Endothelial cell of umbilical vein (primary cell): ENCODE measurements around the gene BBS2. TPM values are rescaled to one million over a fixed set of nuclear protein-coding genes. Genes with fewer than 3 reads are reported as not detected.

Experiments
- BruUV-seq: library from RNA; stranded (reverse); fragments of 400-500 nt; replicated peaks from 2 replicates; lab custom pipeline; 2021; lab: Mats Ljungman, UMichigan
- CTCF ChIA-PET: fragments of 300-600, 350-600 bp; sonication (Branson Sonifier 250); formaldehyde crosslinking; loops from one replicate; lab custom pipeline; 2021; ENCODE audit warnings: antibody characterized with exemption, inconsistent platforms; lab: Charles Lee
- POLR2A ChIA-PET: fragments of 300-600, 350-600 bp; sonication (Branson Sonifier 250); formaldehyde crosslinking; loops from one replicate; lab custom pipeline; 2021; ENCODE audit warnings: antibody characterized with exemption, inconsistent platforms; lab: Charles Lee
- DNase-seq: peaks from one replicate; pipeline ENCODE4 v3.0.0-alpha.2; 2011; ENCODE audit warnings: low read depth, low spot score
- FAIRE-seq: peaks from 2 replicates; lab custom pipeline; 2011; peaks lifted over from hg19 to GRCh38; lab: Jason Lieb, UNC
- H2AFZ ChIP-seq: 2 replicates; pipeline ENCODE4 v1.6.0; 2012; ENCODE audit warnings: low read depth, low read length, control low read depth, inconsistent platforms
- H3K27ac ChIP-seq: 2 replicates; pipeline ENCODE4 v1.5.1; 2011; ENCODE audit warnings: low read depth, mild to moderate bottlenecking, control low read depth, low read length, moderate library complexity; ENCODE audit not compliant: insufficient read depth
- H3K27me3 ChIP-seq, 2 experiments: 2 replicates each; pipeline versions ENCODE4 v1.6.0 to v1.6.1; 2011; ENCODE audit warnings: low read length in 2 of 2, mixed read lengths in 1 of 2; ENCODE audit not compliant: control insufficient read depth in 2 of 2, insufficient read depth in 2 of 2
- H3K36me3 ChIP-seq, 2 experiments: 2 replicates in 1 of 2; 3 replicates in 1 of 2; pipeline ENCODE4 v1.5.1; 2011; ENCODE audit warnings: low read length in 2 of 2, mild to moderate bottlenecking in 1 of 2, moderate library complexity in 1 of 2; ENCODE audit not compliant: control insufficient read depth in 2 of 2, insufficient read depth in 2 of 2; ENCODE audit errors: extremely low read depth in 1 of 2
- H3K4me1 ChIP-seq: 3 replicates; pipeline ENCODE4 v1.5.1; 2011; ENCODE audit warnings: mild to moderate bottlenecking, low read length; ENCODE audit not compliant: control insufficient read depth, insufficient read depth; ENCODE audit errors: extremely low read depth
- H3K4me2 ChIP-seq: 2 replicates; pipeline ENCODE4 v1.6.1; 2011; ENCODE audit warnings: low read length, control low read depth, mixed read lengths; ENCODE audit not compliant: insufficient read depth
- H3K4me3 ChIP-seq, 3 experiments: fragments of 200-600 bp in 1 of 3; sonication (generic), shearing (Covaris generic) in 1 of 3; replicated peaks in 1 of 3; 2 replicates each; pipeline ENCODE4 v1.5.1; 2011 to 2016; ENCODE audit warnings: control low read depth in 3 of 3, low read length in 3 of 3, mild to moderate bottlenecking in 2 of 3, inconsistent platforms in 1 of 3, low read depth in 1 of 3, moderate library complexity in 1 of 3; ENCODE audit not compliant: insufficient read depth in 1 of 3
- H3K79me2 ChIP-seq: 2 replicates; pipeline ENCODE4 v1.6.0; 2012; ENCODE audit warnings: low read length, inconsistent platforms; ENCODE audit not compliant: control insufficient read depth, insufficient read depth
- H3K9ac ChIP-seq: replicated peaks from 2 replicates; pipeline ENCODE3; 2011; ENCODE audit warnings: low read length, control low read depth; ENCODE audit not compliant: insufficient read depth; ENCODE audit errors: extremely low read depth
- H3K9me1 ChIP-seq: replicated peaks from 3 replicates; pipeline ENCODE4 v1.6.0; 2011; ENCODE audit warnings: mild to moderate bottlenecking, low read length; ENCODE audit not compliant: control insufficient read depth, insufficient read depth; ENCODE audit errors: extremely low read depth
- H3K9me3 ChIP-seq: replicated peaks from 2 replicates; pipeline ENCODE4 v1.5.1; 2012; ENCODE audit warnings: low read length, inconsistent platforms; ENCODE audit not compliant: control insufficient read depth, insufficient read depth
- H4K20me1 ChIP-seq: replicated peaks from 2 replicates; pipeline ENCODE3; 2011; ENCODE audit warnings: mild to moderate bottlenecking, low read length; ENCODE audit not compliant: control insufficient read depth, insufficient read depth; ENCODE audit errors: extremely low read depth
- EZH2 ChIP-seq: IDR thresholded peaks from 2 replicates; pipeline ENCODE4 v1.6.1; 2012; ENCODE audit warnings: borderline replicate concordance, low read depth, mild to moderate bottlenecking, moderate library complexity, low read length, inconsistent platforms; ENCODE audit not compliant: severe bottlenecking
- FOS ChIP-seq: IDR thresholded peaks from 2 replicates; pipeline ENCODE4 v1.6.1; 2011; ENCODE audit warnings: mild to moderate bottlenecking, low read length, moderate library complexity, borderline replicate concordance; ENCODE audit not compliant: insufficient read depth
- GATA2 ChIP-seq: IDR thresholded peaks from 2 replicates; pipeline ENCODE4 v1.7.0; 2011; ENCODE audit warnings: low read depth, mild to moderate bottlenecking, moderate library complexity, mixed read lengths, low read length; ENCODE audit not compliant: insufficient read length, insufficient read depth
- JUN ChIP-seq: IDR thresholded peaks from 2 replicates; pipeline ENCODE4 v1.6.1; 2011; ENCODE audit warnings: borderline replicate concordance, low read depth; ENCODE audit not compliant: insufficient read length, insufficient read depth
- MYC ChIP-seq: IDR thresholded peaks from one replicate; pipeline ENCODE4 v1.6.1; 2011; ENCODE audit warnings: mild to moderate bottlenecking, low read depth, low read length
- POLR2A ChIP-seq: IDR thresholded peaks from 2 replicates; pipeline ENCODE4 v1.6.1; 2012; ENCODE audit warnings: low read depth, mild to moderate bottlenecking, control low read depth, low read length
- POLR2AphosphoS5 ChIP-seq: IDR thresholded peaks from 2 replicates; pipeline ENCODE4 v1.6.1; 2012; ENCODE audit warnings: low read depth, mild to moderate bottlenecking, control low read depth, low read length, moderate library complexity; ENCODE audit not compliant: insufficient read depth
- dilution Hi-C: fragments of 300-500 bp; cut with MboI; formaldehyde crosslinking; loops from one replicate; pipeline ENCODE4 v1.15.0; 2019; ENCODE audit warnings: low sequenced_read_pairs; ENCODE audit not compliant: extremely low pct_ligation_motif_present
- intact Hi-C: fragments of 100-400 bp; cut with micrococcal nuclease; formaldehyde crosslinking; loops from one replicate; pipeline ENCODE4 v1.10.0; 2022
- polyA plus RNA-seq, 4 experiments: library from polyadenylated mRNA; depleted of rRNA in 3 of 4; stranded (reverse) in 3 of 4; unstranded in 1 of 4; fragments of >200 nt; gene quantifications; 2 replicates each; pipeline versions ENCODE4 v1.2.1 to v1.2.3, GENCODE V29; 2011 to 2012; ENCODE audit warnings: missing spikeins in 1 of 4
- total RNA-seq: library from RNA; stranded (reverse); gene quantifications from 2 replicates; pipeline ENCODE4 v1.2.3, GENCODE V29; 2021
- TF ChIP-seq, protein P1 (sequence below): IDR thresholded peaks from 2 replicates; pipeline ENCODE4 v1.6.1; 2011; ENCODE audit not compliant: insufficient read depth, insufficient read length
- TF ChIP-seq, protein P2 (sequence below), 2 donors: IDR thresholded peaks; 1 replicate in 1 of 2; 2 replicates in 1 of 2; pipeline ENCODE4 v1.5.1; 2011; ENCODE audit warnings: low read length in 2 of 2, mild to moderate bottlenecking in 2 of 2, moderate library complexity in 2 of 2, control low read depth in 1 of 2, inconsistent platforms in 1 of 2, low read depth in 1 of 2; ENCODE audit not compliant: insufficient read depth in 1 of 2; ENCODE audit errors: extremely low read depth in 1 of 2

Gene BBS2
- total and polyA plus RNA-seq, 2 donors (not counting 3 experiments of a cell fraction or from before 2014, with no cell fraction given), result 37.6 to 44.8 TPM

DNA sequence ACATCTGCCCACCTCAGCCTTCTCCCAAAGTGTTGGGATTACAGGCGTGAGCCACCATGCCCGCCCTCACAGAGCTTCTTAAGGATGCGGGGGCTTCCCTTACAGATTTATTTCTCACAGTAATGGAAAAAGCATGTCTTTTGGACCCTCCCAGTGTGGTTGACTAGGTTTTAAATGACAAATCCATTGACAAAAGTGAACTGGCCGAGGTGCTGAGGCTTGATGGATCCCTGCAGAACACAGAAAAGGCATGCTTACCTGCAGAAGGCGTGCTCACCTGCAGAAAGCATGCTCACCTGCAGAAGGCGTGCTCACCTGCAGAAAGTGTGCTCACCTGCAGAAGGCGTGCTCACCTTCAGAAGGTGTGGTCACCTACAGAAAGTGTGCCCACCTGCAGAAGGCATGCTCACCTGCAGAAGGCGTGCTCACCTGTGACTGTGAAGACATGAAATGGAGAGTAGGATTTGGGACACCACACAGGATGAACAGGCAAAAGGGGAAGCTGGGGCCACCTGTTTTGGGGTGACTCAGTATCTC lies 15.1 kb upstream of the BBS2 start:
- POLR2A ChIA-PET, result no interaction called here
- intact Hi-C loops, result no loop called here
- H3K9me3 ChIP-seq, result no peaks in the 10 kb centered on the region

More for the DNA sequence above, 15.1 kb upstream of the BBS2 start:
- Histone ChIP-seq H3K4me3 (no peak overlapping the region), H3K36me3 (no peaks in the 10 kb centered on the region), H3K27me3 (peaks cover 4 to 14% of the 10 kb centered on the region in 2 experiments), H4K20me1 (no peaks in the 10 kb centered on the region), H3K4me2 (no peak overlapping the region), H3K4me1 (peaks cover 9% of the 10 kb centered on the region), H2AFZ (no peak overlapping the region), H3K79me2 (no peaks in the 10 kb centered on the region), H3K9ac (no peak overlapping the region), H3K9me1 (no peaks in the 10 kb centered on the region), H3K27ac (no peak overlapping the region)
- FAIRE-seq (no peak), DNase-seq (no peak)
- BruUV-seq, result no TSS peak
- CTCF ChIA-PET, result interaction anchor here (1.4 kb wide), 1 partner anchor 7 kb away, joined by 3 read pairs; no protein-coding TSS in a partner anchor
- dilution Hi-C loops, result no loop called here
- TF ChIP-seq POLR2A (no peak), MYC (no peak), FOS (no peak), JUN (no peak), EZH2 (no peak), GATA2 (no peak), POLR2AphosphoS5 (no peak)
- TF ChIP-seq, protein P1, sequence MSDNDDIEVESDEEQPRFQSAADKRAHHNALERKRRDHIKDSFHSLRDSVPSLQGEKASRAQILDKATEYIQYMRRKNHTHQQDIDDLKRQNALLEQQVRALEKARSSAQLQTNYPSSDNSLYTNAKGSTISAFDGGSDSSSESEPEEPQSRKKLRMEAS, result no peak
- TF ChIP-seq, protein P2, sequence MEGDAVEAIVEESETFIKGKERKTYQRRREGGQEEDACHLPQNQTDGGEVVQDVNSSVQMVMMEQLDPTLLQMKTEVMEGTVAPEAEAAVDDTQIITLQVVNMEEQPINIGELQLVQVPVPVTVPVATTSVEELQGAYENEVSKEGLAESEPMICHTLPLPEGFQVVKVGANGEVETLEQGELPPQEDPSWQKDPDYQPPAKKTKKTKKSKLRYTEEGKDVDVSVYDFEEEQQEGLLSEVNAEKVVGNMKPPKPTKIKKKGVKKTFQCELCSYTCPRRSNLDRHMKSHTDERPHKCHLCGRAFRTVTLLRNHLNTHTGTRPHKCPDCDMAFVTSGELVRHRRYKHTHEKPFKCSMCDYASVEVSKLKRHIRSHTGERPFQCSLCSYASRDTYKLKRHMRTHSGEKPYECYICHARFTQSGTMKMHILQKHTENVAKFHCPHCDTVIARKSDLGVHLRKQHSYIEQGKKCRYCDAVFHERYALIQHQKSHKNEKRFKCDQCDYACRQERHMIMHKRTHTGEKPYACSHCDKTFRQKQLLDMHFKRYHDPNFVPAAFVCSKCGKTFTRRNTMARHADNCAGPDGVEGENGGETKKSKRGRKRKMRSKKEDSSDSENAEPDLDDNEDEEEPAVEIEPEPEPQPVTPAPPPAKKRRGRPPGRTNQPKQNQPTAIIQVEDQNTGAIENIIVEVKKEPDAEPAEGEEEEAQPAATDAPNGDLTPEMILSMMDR (IDR thresholded peaks at IDR 0.05; ENCODE audit: extremely low read depth in 1 of 2, insufficient read depth in 1 of 2, low read depth in 1 of 2, low read length in 2 of 2), result no peak
